ENCODE data around the gene TCIRG1.

DNA sequence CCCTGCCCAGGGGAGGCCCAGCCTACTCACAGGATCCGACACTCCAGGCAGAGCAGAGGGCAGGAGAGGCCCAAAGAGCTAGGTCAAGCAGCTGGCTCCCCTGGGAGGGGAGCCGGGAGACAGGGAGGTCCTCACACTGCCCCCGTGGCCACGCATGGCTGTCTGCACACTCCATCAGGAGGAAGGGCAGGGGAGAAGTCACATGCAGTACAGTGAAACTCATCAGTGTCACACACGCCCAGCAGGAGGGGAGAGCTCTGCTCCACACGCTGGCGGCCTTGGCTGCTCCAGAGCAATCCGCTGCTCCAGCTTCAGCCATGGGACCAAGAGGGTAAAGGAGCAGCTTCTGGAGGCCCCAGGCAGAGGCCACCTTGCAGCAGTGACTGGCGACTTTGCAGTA, 14.3 kb downstream of the TCIRG1 start:
- no peak for TF ChIP-seq POLR2A (IDR thresholded peaks at IDR 0.05; ENCODE audit: low read length)
- TF ChIP-seq, protein P1, sequence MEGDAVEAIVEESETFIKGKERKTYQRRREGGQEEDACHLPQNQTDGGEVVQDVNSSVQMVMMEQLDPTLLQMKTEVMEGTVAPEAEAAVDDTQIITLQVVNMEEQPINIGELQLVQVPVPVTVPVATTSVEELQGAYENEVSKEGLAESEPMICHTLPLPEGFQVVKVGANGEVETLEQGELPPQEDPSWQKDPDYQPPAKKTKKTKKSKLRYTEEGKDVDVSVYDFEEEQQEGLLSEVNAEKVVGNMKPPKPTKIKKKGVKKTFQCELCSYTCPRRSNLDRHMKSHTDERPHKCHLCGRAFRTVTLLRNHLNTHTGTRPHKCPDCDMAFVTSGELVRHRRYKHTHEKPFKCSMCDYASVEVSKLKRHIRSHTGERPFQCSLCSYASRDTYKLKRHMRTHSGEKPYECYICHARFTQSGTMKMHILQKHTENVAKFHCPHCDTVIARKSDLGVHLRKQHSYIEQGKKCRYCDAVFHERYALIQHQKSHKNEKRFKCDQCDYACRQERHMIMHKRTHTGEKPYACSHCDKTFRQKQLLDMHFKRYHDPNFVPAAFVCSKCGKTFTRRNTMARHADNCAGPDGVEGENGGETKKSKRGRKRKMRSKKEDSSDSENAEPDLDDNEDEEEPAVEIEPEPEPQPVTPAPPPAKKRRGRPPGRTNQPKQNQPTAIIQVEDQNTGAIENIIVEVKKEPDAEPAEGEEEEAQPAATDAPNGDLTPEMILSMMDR (IDR thresholded peaks at IDR 0.05), result no peak

Data from A549 (cell line).